Measurements from ENCODE around the gene SP7. TPM values are rescaled to one million over a fixed set of nuclear protein-coding genes. Genes with fewer than 3 reads are reported as not detected.
A peak's percentile ranks its signal among the peaks of the same experiment; 100 is the strongest.

The SP7 gene
- total RNA-seq, 1 donor from 2014 or later, result not detected

- TF ChIP-seq, protein P1, sequence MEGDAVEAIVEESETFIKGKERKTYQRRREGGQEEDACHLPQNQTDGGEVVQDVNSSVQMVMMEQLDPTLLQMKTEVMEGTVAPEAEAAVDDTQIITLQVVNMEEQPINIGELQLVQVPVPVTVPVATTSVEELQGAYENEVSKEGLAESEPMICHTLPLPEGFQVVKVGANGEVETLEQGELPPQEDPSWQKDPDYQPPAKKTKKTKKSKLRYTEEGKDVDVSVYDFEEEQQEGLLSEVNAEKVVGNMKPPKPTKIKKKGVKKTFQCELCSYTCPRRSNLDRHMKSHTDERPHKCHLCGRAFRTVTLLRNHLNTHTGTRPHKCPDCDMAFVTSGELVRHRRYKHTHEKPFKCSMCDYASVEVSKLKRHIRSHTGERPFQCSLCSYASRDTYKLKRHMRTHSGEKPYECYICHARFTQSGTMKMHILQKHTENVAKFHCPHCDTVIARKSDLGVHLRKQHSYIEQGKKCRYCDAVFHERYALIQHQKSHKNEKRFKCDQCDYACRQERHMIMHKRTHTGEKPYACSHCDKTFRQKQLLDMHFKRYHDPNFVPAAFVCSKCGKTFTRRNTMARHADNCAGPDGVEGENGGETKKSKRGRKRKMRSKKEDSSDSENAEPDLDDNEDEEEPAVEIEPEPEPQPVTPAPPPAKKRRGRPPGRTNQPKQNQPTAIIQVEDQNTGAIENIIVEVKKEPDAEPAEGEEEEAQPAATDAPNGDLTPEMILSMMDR (conservative IDR thresholded peaks at IDR 0.05; ENCODE audit: low read depth, low read length), result no peak
- DNase-seq (ENCODE audit: low read depth), result no peak
- peak overlapping the region; percentile 74 for H3K4me3 ChIP-seq (ENCODE audit: low read depth, low read length)
Measured at GRCh38 chr12:53345486-53346188, 9.5 kb upstream of the SP7 start.

GRCh38 chr12:53344824-53345485, 8.8 kb upstream of the SP7 start:
- peak overlapping the region; percentile 74 for H3K4me3 ChIP-seq (ENCODE audit: low read depth, low read length)
- TF ChIP-seq, protein P1 (conservative IDR thresholded peaks at IDR 0.05; ENCODE audit: low read depth, low read length), result peak; percentile 83
- DNase-seq (ENCODE audit: low read depth), result no peak

- DNase-seq (ENCODE audit: low read depth), result no peak
- TF ChIP-seq, protein P1 (conservative IDR thresholded peaks at IDR 0.05; ENCODE audit: low read depth, low read length), result no peak
- H3K4me3 ChIP-seq (ENCODE audit: low read depth, low read length), result peak overlapping the region; percentile 74
Measured at GRCh38 chr12:53344487-53344823, 8.3 kb upstream of the SP7 start.

DNA sequence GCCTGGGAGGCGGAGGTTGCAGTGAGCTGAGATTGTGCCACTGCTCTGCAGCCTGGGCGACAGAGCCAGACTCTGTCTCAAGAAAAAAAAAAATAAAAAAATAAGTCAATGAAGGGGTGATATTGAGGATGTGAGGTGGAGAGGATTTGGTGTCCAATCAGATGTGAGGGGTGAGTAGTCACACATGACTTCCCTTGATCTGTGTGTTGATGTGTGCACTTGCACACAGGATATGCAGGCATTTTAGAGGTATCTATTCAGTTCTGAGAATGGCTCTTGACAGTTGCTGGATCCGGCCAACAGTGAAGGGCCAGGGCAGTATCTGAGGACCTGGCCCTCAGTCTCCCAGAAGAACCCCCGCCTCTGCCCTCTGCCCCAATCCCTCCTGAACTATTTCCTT, 7.8 kb upstream of the SP7 start:
- no peak overlapping the region for H3K4me3 ChIP-seq (ENCODE audit: low read depth, low read length)
- TF ChIP-seq, protein P1 (conservative IDR thresholded peaks at IDR 0.05; ENCODE audit: low read depth, low read length), result no peak
- no peak for DNase-seq (ENCODE audit: low read depth)

DNA sequence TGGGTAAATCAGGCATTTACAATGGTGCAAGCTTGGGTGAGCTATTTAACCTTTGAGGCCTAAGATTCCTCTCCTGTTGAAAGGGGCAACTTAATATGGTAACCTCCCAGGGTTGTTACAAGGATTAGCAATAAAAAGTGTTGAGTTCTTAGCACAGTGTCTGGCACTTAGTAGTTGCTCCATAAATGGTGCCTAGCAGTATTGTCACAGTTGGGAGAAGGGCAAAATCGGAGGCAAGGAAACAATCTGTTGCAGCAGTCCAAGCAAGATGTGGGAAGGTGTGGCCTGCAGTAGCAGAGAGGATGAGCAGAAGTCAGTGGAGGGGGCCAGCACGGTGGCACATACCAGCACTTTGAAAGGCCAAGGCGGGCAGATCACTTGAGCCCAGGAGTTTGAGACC, 7.3 kb upstream of the SP7 start:
- no peak overlapping the region for H3K4me3 ChIP-seq (ENCODE audit: low read depth, low read length)
- TF ChIP-seq, protein P1 (conservative IDR thresholded peaks at IDR 0.05; ENCODE audit: low read depth, low read length), result no peak
- no peak for DNase-seq (ENCODE audit: low read depth)

GRCh38 chr12:53340398-53340797, 4.2 kb upstream of the SP7 start:
- TF ChIP-seq, protein P1 (conservative IDR thresholded peaks at IDR 0.05; ENCODE audit: low read depth, low read length), result no peak

DNA sequence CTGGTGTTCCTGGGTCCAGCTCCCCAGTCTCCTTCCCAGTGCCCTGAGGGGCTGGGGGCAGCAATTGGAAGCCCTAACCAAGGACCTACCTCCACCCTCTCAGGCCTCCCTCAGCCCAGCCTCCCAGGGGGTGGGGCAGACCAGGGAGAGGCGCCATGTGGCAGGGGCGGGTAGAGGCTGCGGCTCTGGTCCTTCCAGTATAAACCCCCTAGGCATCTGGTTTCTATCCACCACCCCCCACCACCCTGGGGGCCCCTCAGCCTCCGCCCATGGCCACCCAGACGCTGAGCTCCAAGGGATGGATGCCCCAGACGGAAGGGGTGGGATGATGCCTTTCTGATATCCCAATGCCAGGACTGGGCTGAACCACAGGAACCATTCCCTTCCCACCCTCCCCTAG, 2.8 kb upstream of the SP7 start:
- no peak for DNase-seq (ENCODE audit: low read depth)
- TF ChIP-seq, protein P1 (conservative IDR thresholded peaks at IDR 0.05; ENCODE audit: low read depth, low read length), result no peak
- no peak overlapping the region for H3K4me3 ChIP-seq (ENCODE audit: low read depth, low read length)

More at GRCh38 chr12:53340398-53340797, 4.2 kb upstream of the SP7 start:
- no peak overlapping the region for H3K4me3 ChIP-seq (ENCODE audit: low read depth, low read length)
- no peak for DNase-seq (ENCODE audit: low read depth)
